ENCODE measurements around the gene CYB561. TPM values are rescaled to one million over a fixed set of nuclear protein-coding genes. Genes with fewer than 3 reads are reported as not detected.
A peak's percentile ranks its signal among the peaks of the same experiment; 100 is the strongest.

CYB561 gene

DNA sequence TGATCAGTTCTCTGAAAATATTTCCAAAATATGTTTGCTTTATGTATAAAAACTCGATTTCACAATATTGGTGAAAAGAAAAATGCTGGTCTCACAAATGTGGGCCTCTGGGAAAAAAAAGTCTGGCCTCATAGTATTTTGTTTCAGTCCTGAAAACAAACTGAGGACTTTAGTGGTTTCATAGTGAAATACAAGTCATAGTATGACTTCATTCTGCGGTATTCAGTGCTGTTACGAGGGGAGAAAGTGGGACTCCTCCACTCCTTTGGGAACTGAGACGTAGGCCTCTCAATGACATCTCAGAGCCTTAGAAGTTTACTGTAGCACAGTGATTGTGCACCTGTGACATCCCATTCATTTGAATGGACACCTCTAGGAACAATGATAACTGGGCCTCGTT, 56.0 kb downstream of the CYB561 start:
- no peak for DNase-seq
- Histone ChIP-seq H3K27me3 (ENCODE audit: control insufficient read depth in 1 of 2, insufficient read depth in 1 of 2, low read length in 2 of 2) (no peaks in the 10 kb centered on the region), H2BK5ac (ENCODE audit: low read depth, low read length, poor library complexity, severe bottlenecking) (no peak overlapping the region), H3K14ac (ENCODE audit: low read length in 2 of 2) (no peak overlapping the region), H2AFZ (ENCODE audit: low read depth, low read length) (no peak overlapping the region), H3K27ac (ENCODE audit: low read length, poor library complexity, severe bottlenecking) (no peak overlapping the region), H3K4me2 (ENCODE audit: low read length, poor library complexity, severe bottlenecking) (no peak overlapping the region), H3K36me3 (ENCODE audit: control insufficient read depth in 1 of 2, insufficient read depth in 2 of 2, low read depth in 1 of 2, low read length in 2 of 2) (peaks cover 12 to 36% of the 10 kb centered on the region in 2 experiments), H2AK5ac (ENCODE audit: low read length, severe bottlenecking) (no peak overlapping the region), H2BK15ac (ENCODE audit: low read depth, poor library complexity, severe bottlenecking) (no peak overlapping the region), H3K18ac (ENCODE audit: low read depth in 1 of 2, low read length in 2 of 2) (no peak overlapping the region), H4K8ac (ENCODE audit: low read length) (no peak overlapping the region), H2BK120ac (ENCODE audit: low read depth, low read length) (no peak overlapping the region), H3K4me1 (ENCODE audit: control insufficient read depth, insufficient read depth, low read depth, low read length) (no peaks in the 10 kb centered on the region), H3K9ac (ENCODE audit: low read length) (no peak overlapping the region), H2BK12ac (ENCODE audit: low read length in 2 of 2) (no peak overlapping the region), H4K91ac (ENCODE audit: low read length) (no peak overlapping the region), H3K23ac (ENCODE audit: low read length in 2 of 2) (no peak overlapping the region), H3K79me1 (replicated peaks; ENCODE audit: low read length, poor library complexity, severe bottlenecking) (peaks cover 12% of the 10 kb centered on the region), H3K9me3 (ENCODE audit: control insufficient read depth, low read length) (no peaks in the 10 kb centered on the region), H3K4ac (ENCODE audit: low read depth in 1 of 2, low read length in 2 of 2) (no peak overlapping the region), H3K4me3 (ENCODE audit: insufficient read depth in 1 of 2, low read depth in 1 of 2, low read length in 2 of 2) (no peak overlapping the region)
- 99% methylated on average over 5 of the region's 5 CpGs for WGBS

GRCh38 chr17:63387656-63388340, 58.3 kb downstream of the CYB561 start:
- Histone ChIP-seq H2AK5ac (ENCODE audit: low read length, severe bottlenecking) (no peak overlapping the region), H3K18ac (ENCODE audit: low read depth in 1 of 2, low read length in 2 of 2) (no peak overlapping the region), H2BK5ac (ENCODE audit: low read depth, low read length, poor library complexity, severe bottlenecking) (no peak overlapping the region), H2BK120ac (ENCODE audit: low read depth, low read length) (no peak overlapping the region), H3K9me3 (ENCODE audit: control insufficient read depth, low read length) (no peaks in the 10 kb centered on the region), H2BK12ac (ENCODE audit: low read length in 2 of 2) (no peak overlapping the region), H3K23ac (ENCODE audit: low read length in 2 of 2) (no peak overlapping the region), H3K27me3 (ENCODE audit: control insufficient read depth in 1 of 2, insufficient read depth in 1 of 2, low read length in 2 of 2) (no peaks in the 10 kb centered on the region), H4K91ac (ENCODE audit: low read length) (no peak overlapping the region), H3K4me1 (ENCODE audit: control insufficient read depth, insufficient read depth, low read depth, low read length) (no peaks in the 10 kb centered on the region), H2BK15ac (ENCODE audit: low read depth, poor library complexity, severe bottlenecking) (no peak overlapping the region), H2AFZ (ENCODE audit: low read depth, low read length) (no peak overlapping the region), H3K27ac (ENCODE audit: low read length, poor library complexity, severe bottlenecking) (no peak overlapping the region), H3K4ac (ENCODE audit: low read depth in 1 of 2, low read length in 2 of 2) (no peak overlapping the region), H3K14ac (ENCODE audit: low read length in 2 of 2) (no peak overlapping the region), H3K4me2 (ENCODE audit: low read length, poor library complexity, severe bottlenecking) (no peak overlapping the region), H3K79me1 (replicated peaks; ENCODE audit: low read length, poor library complexity, severe bottlenecking) (peaks cover 14% of the 10 kb centered on the region), H4K8ac (ENCODE audit: low read length) (no peak overlapping the region), H3K36me3 (ENCODE audit: control insufficient read depth in 1 of 2, insufficient read depth in 2 of 2, low read depth in 1 of 2, low read length in 2 of 2) (peaks cover 12 to 36% of the 10 kb centered on the region in 2 experiments), H3K9ac (ENCODE audit: low read length) (no peak overlapping the region), H3K4me3 (ENCODE audit: insufficient read depth in 1 of 2, low read depth in 1 of 2, low read length in 2 of 2) (no peak overlapping the region)
- no peak for DNase-seq
- 89% methylated on average over 4 of the region's 4 CpGs for WGBS

- H2BK120ac ChIP-seq (ENCODE audit: low read depth, low read length) = no peak overlapping the region
- H3K18ac ChIP-seq (ENCODE audit: low read depth in 1 of 2, low read length in 2 of 2) = no peak overlapping the region
- H3K79me1 ChIP-seq (replicated peaks; ENCODE audit: low read length, poor library complexity, severe bottlenecking) = peaks cover 16% of the 10 kb centered on the region
- no peak overlapping the region for H2AK5ac ChIP-seq (ENCODE audit: low read length, severe bottlenecking)
- H3K4me2 ChIP-seq (ENCODE audit: low read length, poor library complexity, severe bottlenecking) = no peak overlapping the region
- H3K27ac ChIP-seq (ENCODE audit: low read length, poor library complexity, severe bottlenecking) = no peak overlapping the region
- H3K4ac ChIP-seq (ENCODE audit: low read depth in 1 of 2, low read length in 2 of 2) = no peak overlapping the region
- H2BK12ac ChIP-seq (ENCODE audit: low read length in 2 of 2) = no peak overlapping the region
- H3K27me3 ChIP-seq (ENCODE audit: control insufficient read depth in 1 of 2, insufficient read depth in 1 of 2, low read length in 2 of 2) = no peaks in the 10 kb centered on the region
- no peak overlapping the region for H3K23ac ChIP-seq (ENCODE audit: low read length in 2 of 2)
- H4K91ac ChIP-seq (ENCODE audit: low read length) = no peak overlapping the region
- H2BK5ac ChIP-seq (ENCODE audit: low read depth, low read length, poor library complexity, severe bottlenecking) = no peak overlapping the region
- no peak overlapping the region for H3K4me3 ChIP-seq (ENCODE audit: insufficient read depth in 1 of 2, low read depth in 1 of 2, low read length in 2 of 2)
- H3K36me3 ChIP-seq (ENCODE audit: control insufficient read depth in 1 of 2, insufficient read depth in 2 of 2, low read depth in 1 of 2, low read length in 2 of 2) = peaks cover 0 to 22% of the 10 kb centered on the region in 2 experiments
- no peak overlapping the region for H3K9ac ChIP-seq (ENCODE audit: low read length)
- no peak overlapping the region for H4K8ac ChIP-seq (ENCODE audit: low read length)
- peak; percentile 45 for DNase-seq
- no peak overlapping the region for H2BK15ac ChIP-seq (ENCODE audit: low read depth, poor library complexity, severe bottlenecking)
- no peaks in the 10 kb centered on the region for H3K9me3 ChIP-seq (ENCODE audit: control insufficient read depth, low read length)
- no peak overlapping the region for H2AFZ ChIP-seq (ENCODE audit: low read depth, low read length)
- H3K4me1 ChIP-seq (ENCODE audit: control insufficient read depth, insufficient read depth, low read depth, low read length) = no peaks in the 10 kb centered on the region
- no peak overlapping the region for H3K14ac ChIP-seq (ENCODE audit: low read length in 2 of 2)
Measured at GRCh38 chr17:63382826-63383225, 63.3 kb downstream of the CYB561 start.

Small RNA genes within 50 kb of the gene (small RNA-seq; reads per million reads assigned to genes)
- gene AC005828.6 (ENCODE audit: low read depth) = not detected
